ENCODE data around the gene RNFT2. TPM values are rescaled to one million over a fixed set of nuclear protein-coding genes. Genes with fewer than 3 reads are reported as not detected.
"Not testable (repeated sequence)": the region's sequence is repeated elsewhere in the genome, so short reads cannot be mapped to it uniquely, and the experiment has no call there.

Gene RNFT2
- total RNA-seq, 1 donor from 2014 or later: 0.45 TPM

DNA sequence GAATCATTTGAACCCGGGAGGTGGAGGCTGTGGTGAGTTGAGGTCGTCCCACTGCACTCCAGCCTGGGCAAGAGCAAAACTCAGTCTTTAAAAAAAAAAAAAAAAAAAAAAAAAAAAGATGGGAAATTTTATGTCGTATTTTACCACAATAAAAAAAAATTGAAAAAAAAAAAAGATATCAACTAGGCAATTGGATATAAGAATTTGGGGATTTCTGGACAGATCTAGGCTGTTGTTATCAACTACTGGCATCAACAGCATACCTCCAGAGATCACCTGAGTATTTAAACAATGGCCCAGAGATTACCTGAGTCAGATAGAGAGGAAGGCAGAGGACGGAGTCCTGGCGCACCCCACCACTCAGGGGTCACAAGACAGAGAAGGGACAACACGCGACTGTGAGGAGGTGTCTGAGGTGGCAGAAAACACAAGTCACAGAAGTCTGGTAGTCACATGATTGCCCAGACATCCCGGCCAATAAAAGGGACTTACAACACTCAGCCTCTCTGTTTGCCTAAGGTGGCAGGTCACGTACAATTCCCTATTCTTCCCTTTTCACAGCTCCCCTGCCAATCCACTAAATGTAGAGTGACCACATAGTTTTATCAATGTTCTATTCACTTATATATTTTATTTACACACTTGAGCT is 2.0 kb upstream of the RNFT2 start:
- DNase-seq: no peak
- no peak for ATAC-seq
- intact Hi-C loops (cut with micrococcal nuclease): no loop called here

DNA sequence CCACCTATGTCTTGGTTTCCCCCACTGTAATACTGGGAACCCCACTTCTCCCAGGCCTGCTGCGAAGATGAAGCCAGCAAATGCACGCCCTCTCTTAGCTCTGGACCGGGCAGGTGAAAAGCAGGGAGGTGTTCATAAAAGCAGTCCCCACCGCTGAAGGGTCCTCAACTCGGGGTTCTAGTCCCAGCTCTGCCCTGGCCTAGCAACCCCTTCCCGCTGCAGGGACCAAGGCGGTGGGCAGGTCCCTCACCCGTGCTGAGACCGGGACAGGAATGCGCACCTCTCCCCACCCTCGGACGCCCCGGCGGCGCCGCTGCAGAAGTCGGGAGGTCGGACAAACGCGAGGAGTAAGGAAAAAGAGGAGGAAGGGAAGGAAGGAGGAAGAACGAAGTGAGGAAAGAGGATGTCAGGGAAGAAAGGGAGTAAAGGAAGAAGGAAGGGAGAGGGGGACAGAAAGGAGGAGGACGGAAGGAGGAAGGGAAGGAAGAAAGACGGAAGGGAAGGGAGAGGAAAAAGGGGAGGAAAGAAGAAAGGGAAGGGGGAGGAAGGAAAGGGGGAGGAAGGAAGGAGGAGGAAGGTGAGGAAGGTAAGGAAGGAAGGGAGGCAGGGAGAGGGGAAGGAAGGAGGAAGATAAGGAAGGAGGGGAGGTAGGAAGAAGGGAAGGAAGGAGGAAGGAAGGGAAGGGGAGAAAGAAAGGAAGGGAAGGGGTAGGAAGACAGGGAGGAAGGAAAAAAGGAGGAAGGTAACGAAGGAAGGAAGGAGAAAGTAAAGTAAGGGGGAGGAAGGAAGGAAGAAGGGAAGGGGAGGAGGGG is 947 bp upstream of the RNFT2 start:
- ATAC-seq (no peak), DNase-seq (no peak)
- intact Hi-C loops (cut with micrococcal nuclease): no loop called here

DNA sequence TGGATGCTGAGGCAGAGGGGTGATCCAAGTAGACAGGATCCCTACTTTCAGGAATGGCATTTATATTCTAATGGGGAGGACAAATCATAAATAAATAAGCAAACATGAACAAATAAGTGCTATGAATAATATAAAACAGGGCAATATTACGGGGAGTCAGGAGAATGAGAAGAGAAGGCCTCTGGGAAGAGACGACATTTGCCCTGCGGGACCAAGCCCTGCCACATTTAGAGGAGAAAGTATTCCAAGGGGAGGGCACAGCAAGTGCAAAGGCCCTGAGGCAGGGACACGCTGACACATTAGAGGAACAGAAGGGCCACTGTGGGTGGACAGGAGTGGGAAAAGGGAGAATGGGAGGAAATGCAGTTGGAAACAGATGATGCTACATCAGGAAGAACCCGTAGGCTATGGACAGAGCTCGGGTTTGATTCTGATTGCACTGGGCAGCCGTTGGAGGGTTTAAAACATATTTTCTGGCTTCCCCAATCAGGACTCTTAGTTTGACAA is 1.3 kb downstream of the RNFT2 start:
- ATAC-seq: no peak
- intact Hi-C loops (cut with micrococcal nuclease): no loop called here
- no peak for DNase-seq

DNA sequence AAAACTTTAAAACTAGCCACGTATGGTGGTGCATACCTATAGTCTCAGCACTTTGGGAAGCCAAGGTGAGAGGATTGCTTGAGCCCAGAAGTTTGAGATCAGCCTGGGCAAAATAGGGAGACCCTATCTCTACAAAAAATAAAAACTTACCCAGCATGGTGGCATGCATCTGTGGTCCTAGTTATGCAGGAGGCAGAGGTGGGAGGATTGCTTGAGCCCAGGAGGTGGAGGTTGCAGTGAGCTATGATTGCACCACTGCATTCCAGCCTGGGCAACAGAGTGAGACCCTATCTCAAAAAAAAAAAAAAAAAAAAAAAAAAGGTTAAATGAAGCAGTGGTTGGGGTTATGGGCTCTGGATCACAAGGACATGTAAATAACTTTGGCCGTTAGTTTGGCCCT is 4.7 kb downstream of the RNFT2 start:
- DNase-seq; ATAC-seq; intact Hi-C loops (cut with micrococcal nuclease): not testable (repeated sequence)

DNA sequence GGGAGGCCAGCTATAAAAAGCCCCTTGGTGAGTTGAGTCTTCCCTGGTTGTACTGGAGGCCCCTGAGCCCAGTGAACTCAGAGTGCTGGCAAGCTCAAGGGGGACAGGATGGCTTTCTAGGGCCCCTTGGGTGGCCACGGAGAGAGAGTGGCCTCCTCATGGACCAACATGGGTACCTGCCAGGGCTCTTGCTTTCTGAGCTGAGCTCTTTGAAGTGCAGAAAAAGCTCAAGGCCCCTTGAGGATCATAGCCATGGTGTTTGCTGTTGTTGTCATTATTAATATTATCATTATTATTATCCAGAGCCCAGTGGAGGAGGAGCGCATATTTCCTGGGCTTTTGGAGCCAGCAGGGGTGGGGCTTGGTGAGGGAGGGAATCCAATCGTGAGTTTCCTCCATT is 6.7 kb downstream of the RNFT2 start:
- DNase-seq: no peak
- no peak for ATAC-seq

DNA sequence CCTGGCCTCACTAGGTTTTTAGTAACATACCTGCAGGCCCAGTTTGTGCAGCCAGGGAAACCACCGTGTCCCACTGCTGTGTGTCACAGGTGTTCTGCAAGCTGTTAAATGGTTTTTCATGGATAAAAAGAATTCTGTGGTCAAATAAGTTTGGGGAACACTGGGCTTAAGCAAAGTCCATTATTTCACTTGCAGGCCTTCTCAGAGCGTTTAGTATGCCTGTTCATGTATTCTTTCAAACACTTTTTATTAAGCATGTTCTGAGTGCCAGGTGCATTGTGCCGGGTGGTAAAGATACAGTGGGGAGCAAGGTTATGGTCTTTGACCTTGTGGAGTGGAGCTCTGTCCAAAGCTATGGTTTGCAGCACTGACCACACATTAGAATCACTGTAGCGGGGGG is 7.4 kb downstream of the RNFT2 start:
- intact Hi-C loops (cut with micrococcal nuclease): no loop called here
- ATAC-seq: no peak
- DNase-seq: no peak

More for the DNA sequence above, 6.7 kb downstream of the RNFT2 start:
- intact Hi-C loops (cut with micrococcal nuclease): no loop called here

DNA sequence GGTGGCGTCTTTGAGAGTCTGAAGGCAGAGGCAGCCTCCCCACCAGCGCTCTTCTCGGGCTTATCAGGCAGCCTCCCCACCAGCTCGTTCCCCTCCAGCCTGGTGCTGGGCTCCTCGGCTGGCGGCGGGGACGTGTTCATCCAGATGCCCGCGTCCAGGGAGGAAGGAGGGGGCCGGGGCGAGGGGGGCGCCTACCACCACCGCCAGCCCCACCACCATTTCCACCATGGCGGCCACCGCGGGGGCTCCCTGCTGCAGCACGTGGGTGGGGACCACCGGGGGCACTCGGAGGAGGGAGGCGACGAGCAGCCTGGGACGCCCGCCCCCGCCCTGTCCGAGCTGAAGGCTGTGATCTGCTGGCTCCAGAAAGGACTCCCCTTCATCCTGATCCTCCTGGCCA is 11.8 kb downstream of the RNFT2 start:
- intact Hi-C loops (cut with micrococcal nuclease): no loop called here
- DNase-seq: no peak
- ATAC-seq: no peak

DNA sequence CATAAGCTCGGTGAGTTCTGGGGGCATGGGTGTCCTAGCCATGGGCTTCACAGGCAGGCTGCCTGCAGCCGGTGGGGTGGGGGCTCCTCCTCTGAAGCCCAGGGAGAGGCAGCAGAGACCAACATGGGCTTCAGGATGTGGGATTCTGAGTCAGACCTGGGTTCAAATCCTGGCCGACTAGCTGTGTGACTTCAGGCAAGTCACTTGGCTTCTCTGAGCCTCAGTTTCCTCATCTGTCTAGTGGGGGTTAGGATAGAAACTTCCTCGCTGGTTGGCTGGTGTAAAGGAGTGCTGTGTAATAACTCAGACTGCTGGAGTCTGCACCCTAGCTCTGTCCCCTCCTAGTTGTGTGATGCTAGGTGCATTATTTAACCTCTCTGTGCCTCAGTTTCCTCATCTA is 12.2 kb downstream of the RNFT2 start:
- DNase-seq: no peak
- ATAC-seq: no peak
- intact Hi-C loops (cut with micrococcal nuclease): no loop called here

DNA sequence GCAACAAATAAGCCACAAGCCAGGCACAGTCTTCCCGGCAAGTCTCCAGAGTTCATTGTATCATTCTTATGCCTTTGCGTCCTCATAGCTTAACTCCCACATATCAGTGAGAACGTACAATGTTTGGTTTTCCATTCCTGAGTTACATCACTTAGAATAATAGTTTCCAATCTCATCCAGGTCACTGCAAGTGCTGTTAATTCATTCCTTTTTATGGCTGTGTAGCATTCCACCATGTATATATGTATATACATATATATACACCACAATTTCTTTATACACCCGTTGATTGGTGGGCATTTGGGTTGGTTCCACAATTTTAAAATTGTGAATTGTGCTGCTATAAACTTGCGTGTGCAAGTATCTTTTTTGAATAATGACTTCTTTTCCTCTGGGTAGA is 16.0 kb downstream of the RNFT2 start:
- intact Hi-C loops (cut with micrococcal nuclease); ATAC-seq; DNase-seq: not testable (repeated sequence)

DNA sequence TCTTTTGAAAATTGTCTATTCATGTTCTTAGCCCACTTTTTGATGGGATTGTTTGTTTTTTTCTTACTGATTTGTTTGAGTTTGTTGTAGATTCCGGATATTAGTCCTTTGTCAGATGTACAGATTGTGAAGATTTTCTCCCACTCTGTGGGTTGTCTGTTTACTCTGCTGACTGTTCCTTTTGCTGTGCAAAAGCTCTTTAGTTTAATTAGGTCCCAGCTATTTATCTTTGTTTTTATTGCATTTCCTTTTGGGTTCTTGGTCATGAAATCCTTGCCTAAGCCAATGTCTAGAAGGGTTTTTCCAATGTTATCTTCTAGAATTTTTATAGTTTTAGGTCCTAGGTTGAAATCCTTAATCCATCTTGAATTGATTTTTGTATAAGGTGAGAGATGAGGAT is 16.7 kb downstream of the RNFT2 start:
- intact Hi-C loops (cut with micrococcal nuclease); DNase-seq; ATAC-seq: not testable (repeated sequence)

DNA sequence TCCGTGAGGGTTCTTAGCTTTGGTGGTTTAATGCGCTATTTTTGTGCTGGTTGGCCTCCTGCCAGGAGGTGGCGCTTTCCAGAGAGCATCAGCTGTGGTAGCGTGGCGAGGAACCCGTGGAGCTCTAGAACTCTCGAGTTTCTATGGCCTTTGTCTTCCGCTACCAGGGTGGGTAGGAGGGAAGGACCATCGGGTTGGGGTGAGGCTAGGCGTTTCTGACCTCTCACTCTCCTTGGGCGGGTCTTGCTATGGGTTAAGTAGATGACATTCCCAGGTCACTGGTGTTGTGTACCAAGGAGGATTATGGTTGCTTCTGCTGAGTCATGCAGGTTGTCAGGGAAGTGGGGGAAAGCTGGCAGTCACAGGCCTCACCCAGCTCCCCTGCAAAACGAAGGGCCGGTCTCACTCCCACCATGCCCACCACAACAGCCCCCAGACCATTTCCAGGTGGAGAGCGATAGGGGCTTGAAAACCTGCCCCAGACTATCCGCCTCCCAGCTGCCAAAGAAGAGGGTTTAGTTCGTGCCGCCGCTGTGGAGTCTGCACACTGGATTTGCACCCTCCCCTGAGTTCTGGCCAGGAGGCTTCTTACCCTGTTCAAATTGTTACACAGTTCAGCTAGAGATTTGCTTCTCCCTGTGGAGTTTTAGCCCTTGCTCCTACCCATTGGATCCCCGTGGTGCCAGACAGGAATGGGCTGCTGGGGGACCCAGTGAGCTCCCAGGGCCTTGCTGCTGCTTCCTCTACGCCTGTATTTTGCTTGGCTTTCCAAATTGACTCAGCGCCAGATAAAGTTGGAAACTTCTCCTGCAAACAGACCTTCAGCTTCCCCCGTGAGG is 21.9 kb downstream of the RNFT2 start:
- DNase-seq (peak; percentile 47), ATAC-seq (peak; percentile 41)
- intact Hi-C loops (cut with micrococcal nuclease): no loop called here

DNA sequence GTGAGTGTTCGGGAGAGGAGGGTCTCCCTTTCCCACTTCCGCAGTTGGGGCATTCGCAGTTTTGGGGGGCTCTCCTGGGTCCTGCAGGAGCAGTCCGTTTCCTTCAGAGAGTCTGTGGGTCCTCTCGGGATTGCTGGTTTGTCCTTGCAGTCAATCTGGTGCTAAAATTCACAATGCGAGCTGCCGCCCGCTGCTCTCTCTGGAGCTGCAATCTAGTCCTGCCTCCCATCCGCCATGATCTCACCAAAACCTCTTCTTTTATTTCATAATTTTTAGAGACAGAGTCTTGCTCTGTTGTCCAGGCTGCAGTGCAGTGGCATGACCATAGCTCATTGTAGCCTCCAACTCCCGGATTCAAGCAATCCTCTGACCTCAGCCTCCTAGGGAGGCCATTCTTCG is 22.5 kb downstream of the RNFT2 start:
- ATAC-seq (no peak), DNase-seq (no peak)
- intact Hi-C loops (cut with micrococcal nuclease): no loop called here

DNA sequence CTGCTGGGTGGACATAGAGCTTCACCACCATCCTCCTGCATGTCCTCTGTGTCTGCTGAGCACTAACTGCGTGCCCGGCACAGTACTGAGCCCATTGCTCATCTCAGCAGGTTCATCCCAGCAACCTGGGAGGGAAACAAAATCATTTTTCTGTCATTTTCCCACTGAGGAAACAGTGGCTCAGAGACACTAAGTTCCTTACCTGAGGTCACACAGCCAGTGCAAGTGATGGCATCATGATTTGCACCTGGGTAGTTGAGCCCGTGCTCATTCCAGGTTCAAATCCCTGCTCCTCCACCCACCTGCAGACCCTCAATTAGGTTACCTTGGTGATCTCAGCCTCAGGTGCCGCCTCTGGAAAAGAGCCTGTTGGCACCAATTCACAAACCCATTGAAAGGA is 23.4 kb downstream of the RNFT2 start:
- intact Hi-C loops (cut with micrococcal nuclease): no loop called here
- ATAC-seq: no peak
- no peak for DNase-seq

DNA sequence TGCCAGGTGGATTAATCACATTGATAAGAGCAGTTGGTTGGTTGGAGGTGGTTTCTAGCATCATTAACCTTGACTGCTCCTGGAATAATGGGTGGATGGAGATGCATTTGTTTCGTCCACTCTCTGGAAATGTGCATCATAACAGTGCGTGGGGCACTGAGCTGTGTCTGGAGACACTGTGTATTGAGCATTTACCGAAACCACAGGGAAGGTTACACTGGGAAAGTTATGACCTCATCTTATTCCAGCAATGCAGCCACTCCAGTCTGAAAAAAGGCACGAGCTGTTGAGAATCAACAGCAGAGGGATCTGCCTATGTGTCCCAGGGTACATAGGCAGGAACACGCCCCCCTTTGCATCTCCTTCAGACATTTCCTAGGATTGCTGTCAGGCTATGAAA is 27.2 kb downstream of the RNFT2 start:
- intact Hi-C loops (cut with micrococcal nuclease): no loop called here
- ATAC-seq (no peak), DNase-seq (no peak)

DNA sequence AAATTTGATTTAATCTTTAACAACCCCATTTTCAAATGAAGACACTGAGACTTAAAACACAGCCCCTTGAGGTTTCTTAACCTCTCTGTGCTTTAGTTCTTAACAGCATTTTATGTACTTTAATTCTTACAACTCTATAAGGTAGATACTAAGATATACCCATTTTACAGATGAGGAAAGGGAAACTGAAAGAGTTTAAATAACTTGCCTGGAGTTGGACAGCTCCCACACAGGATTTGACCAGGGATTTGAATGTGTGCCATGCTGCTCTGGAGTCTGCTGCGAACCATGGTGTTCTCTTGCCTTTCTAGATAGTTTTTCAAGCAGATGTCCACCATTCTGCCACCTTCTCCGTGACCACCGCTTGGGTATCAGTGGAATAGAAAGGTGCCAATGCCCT is 28.2 kb downstream of the RNFT2 start:
- intact Hi-C loops (cut with micrococcal nuclease): no loop called here
- ATAC-seq (no peak), DNase-seq (no peak)

DNA sequence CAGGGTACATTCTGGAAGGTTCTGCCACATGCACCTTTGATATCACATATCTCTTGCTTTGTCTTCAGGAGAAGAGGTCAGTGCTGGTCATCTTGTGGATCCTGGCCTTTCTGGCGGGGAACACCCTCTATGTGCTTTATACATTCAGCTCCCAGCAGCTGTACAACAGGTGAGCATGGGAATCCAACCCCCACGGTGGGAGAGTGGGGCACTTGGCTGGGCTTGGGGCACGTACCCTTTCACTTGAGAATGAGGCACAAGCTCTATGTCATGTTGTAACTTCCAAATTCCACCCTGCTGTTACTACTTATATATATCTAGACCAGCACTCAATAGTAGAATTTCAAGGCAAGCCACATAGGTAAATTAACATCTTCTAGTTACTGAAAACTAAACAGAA is 28.6 kb downstream of the RNFT2 start:
- ATAC-seq (no peak), DNase-seq (no peak)

DNA sequence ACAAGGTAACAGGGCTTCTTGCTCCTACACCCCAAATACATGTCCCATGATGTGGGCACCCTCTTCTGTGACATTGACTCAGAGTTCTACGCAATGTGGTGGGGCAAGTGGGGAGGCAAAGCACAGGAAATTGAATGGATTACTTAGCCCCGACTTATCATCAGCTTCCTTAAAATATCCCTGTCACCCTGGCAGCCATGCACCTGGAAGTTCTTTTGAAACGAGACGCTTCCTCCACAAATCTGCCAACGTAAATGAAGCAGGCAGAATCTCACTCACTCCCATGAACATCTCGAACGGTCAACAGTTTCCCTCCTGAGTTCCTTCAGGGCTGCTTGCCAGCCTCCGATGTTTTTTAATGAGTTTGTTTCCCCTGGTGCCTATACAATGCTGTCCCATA is 33.5 kb downstream of the RNFT2 start:
- DNase-seq: no peak
- no peak for ATAC-seq
- intact Hi-C loops (cut with micrococcal nuclease): no loop called here

More for the DNA sequence above, 28.6 kb downstream of the RNFT2 start:
- intact Hi-C loops (cut with micrococcal nuclease): no loop called here

DNA sequence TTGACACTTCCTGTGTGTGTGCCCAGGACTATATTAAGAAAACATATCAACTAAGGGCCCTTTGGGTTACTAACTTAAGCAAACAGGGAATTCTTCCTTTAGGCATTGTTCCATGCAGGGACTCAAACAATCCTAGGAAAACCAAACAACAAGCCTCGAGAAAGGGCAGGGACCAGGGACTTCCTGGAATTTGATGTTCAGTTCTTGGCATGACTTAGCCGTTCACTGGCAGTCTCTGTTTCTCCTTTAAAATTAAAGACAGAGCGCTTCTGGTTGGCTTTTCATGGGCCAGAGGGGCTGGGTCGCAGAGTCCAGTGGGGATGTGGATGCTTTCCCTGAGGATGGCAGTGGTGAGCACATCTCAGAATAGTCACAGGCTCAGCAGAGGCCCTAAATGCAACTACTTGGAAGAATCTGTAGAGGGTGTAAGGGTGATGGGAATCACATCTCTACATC is 35.2 kb downstream of the RNFT2 start:
- DNase-seq (no peak), ATAC-seq (no peak)
- intact Hi-C loops (cut with micrococcal nuclease): no loop called here

DNA sequence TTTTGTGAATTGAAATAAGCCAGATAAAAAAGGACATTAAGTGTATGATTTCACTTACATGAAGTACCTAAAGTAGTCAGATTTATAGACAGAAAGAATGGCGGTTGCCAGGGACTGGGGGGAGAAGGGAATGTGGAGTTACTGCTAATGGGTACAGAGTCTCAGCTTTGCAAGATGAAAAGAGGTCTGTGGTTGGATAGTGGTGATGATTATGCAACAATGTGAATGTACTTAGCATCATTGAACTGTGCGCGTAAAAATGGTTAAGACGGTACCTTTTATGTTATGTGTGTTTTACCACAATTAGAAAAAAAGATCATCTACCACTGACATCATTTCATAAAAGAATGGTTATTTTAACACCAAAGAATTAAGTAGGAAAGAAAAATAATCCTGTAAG is 35.9 kb downstream of the RNFT2 start:
- no peak for DNase-seq
- intact Hi-C loops (cut with micrococcal nuclease): no loop called here
- ATAC-seq: no peak

DNA sequence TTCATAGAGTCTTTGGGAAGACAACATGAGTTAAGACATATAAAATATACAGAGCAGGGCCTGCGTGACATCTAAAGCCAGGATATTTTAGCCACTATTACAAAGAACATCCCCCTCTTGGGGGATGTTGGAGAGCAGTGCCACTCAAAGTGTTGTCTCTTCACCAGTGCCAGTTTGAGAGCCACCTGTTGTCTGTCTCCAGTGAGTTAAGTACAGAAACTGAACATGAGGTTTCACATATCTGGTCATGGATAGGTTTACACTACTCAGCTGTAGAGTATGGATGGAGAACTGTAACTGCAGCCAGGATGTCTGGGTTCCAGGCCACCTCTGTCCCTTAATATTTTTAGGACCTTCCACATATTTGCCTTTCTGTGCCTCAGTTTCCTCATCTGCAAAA is 39.1 kb downstream of the RNFT2 start:
- intact Hi-C loops (cut with micrococcal nuclease): no loop called here
- DNase-seq: no peak
- no peak for ATAC-seq

All from left ventricle myocardium superior (tissue), 1 donor.